Glutamatergic neuron (in vitro differentiated cells): Measurements from ENCODE around the gene HSPA8. TPM values are rescaled to one million over a fixed set of nuclear protein-coding genes. Genes with fewer than 3 reads are reported as not detected.
"Not testable (repeated sequence)": the region's sequence is repeated elsewhere in the genome, so short reads cannot be mapped to it uniquely, and the experiment has no call there.

Experiments
- DNase-seq: peaks from one replicate; pipeline ENCODE4 v3.0.0; 2022
- H3K27ac Mint-ChIP-seq: one replicate; pipeline ENCODE4 v1.8.0; 2020; ENCODE audit warnings: mild to moderate bottlenecking, mixed read lengths, inconsistent platforms; ENCODE audit not compliant: unreplicated experiment
- H3K27me3 Mint-ChIP-seq: one replicate; pipeline ENCODE4 v1.8.0; 2020; ENCODE audit warnings: mild to moderate bottlenecking, moderate library complexity, mixed read lengths, inconsistent platforms; ENCODE audit not compliant: unreplicated experiment
- H3K36me3 Mint-ChIP-seq: one replicate; pipeline ENCODE4 v1.8.0; 2020; ENCODE audit warnings: mild to moderate bottlenecking, mixed read lengths, inconsistent platforms; ENCODE audit not compliant: unreplicated experiment
- H3K4me1 Mint-ChIP-seq: one replicate; pipeline ENCODE4 v1.8.0; 2020; ENCODE audit warnings: mild to moderate bottlenecking, low read depth, mixed read lengths, inconsistent platforms; ENCODE audit not compliant: unreplicated experiment
- H3K4me3 Mint-ChIP-seq: one replicate; pipeline ENCODE4 v1.8.0; 2020; ENCODE audit warnings: mild to moderate bottlenecking, mixed read lengths, inconsistent platforms; ENCODE audit not compliant: unreplicated experiment
- H3K9me3 Mint-ChIP-seq: one replicate; pipeline ENCODE4 v1.8.0; 2020; ENCODE audit warnings: mild to moderate bottlenecking, moderate library complexity, mixed read lengths, inconsistent platforms; ENCODE audit not compliant: unreplicated experiment
- CTCF ChIP-seq: fragments of 200-600 bp; sonication (generic); IDR thresholded peaks from one replicate; pipeline ENCODE4 v1.5.0; 2021; ENCODE audit not compliant: partially characterized antibody, unreplicated experiment
- total RNA-seq: library from RNA; stranded (reverse); fragmentation: NEBNext Ultra II Directional; extraction: Animal tissue kit (Norgen Biotek cat#: 25700); gene quantifications from one replicate; pipeline ENCODE4 v1.2.1, GENCODE V29; 2021; ENCODE audit not compliant: unreplicated experiment

The HSPA8 gene
- total RNA-seq, 1 donor from 2014 or later = 1,228 TPM

- Mint-ChIP-seq H3K36me3 (peaks cover 6% of the 10 kb centered on the region), H3K9me3 (peaks cover 8% of the 10 kb centered on the region), H3K27me3 (peaks cover 5% of the 10 kb centered on the region), H3K4me1 (peaks cover 29% of the 10 kb centered on the region), H3K4me3 (peak overlapping the region; percentile 96), H3K27ac (peak overlapping the region; percentile 99)
- DNase-seq = no peak
- no peak for TF ChIP-seq CTCF
Observed at GRCh38 chr11:123063826-123064657, 2.1 kb upstream of the HSPA8 start.

GRCh38 chr11:123062892-123063825, 1.2 kb upstream of the HSPA8 start:
- Mint-ChIP-seq H3K36me3 (peaks cover 6% of the 10 kb centered on the region), H3K27me3 (peaks cover 5% of the 10 kb centered on the region), H3K27ac (peak overlapping the region; percentile 99), H3K9me3 (peaks cover 8% of the 10 kb centered on the region), H3K4me3 (peak overlapping the region; percentile 96), H3K4me1 (peaks cover 37% of the 10 kb centered on the region)
- TF ChIP-seq CTCF = no peak
- peak; percentile 28 for DNase-seq

GRCh38 chr11:123062158-123062891, 389 bp upstream of the HSPA8 start:
- Mint-ChIP-seq H3K27me3 (peaks cover 5% of the 10 kb centered on the region), H3K4me3 (peak overlapping the region; percentile 96), H3K9me3 (peaks cover 8% of the 10 kb centered on the region), H3K4me1 (peaks cover 37% of the 10 kb centered on the region), H3K36me3 (peaks cover 6% of the 10 kb centered on the region), H3K27ac (peak overlapping the region; percentile 99)
- TF ChIP-seq CTCF = no peak
- DNase-seq = peak; percentile 98

- H3K9me3 Mint-ChIP-seq = peaks cover 8% of the 10 kb centered on the region
- peaks cover 35% of the 10 kb centered on the region for H3K4me1 Mint-ChIP-seq
- DNase-seq = no peak
- peaks cover 6% of the 10 kb centered on the region for H3K36me3 Mint-ChIP-seq
- peaks cover 5% of the 10 kb centered on the region for H3K27me3 Mint-ChIP-seq
- peak overlapping the region; percentile 72 for H3K27ac Mint-ChIP-seq
- no peak for TF ChIP-seq CTCF
- H3K4me3 Mint-ChIP-seq = peak overlapping the region; percentile 96
Observed at GRCh38 chr11:123060277-123061000, 1.5 kb downstream of the HSPA8 start.

- not testable (repeated sequence) for H3K36me3 Mint-ChIP-seq, H3K9me3 Mint-ChIP-seq, DNase-seq, H3K27me3 Mint-ChIP-seq
- H3K4me3 Mint-ChIP-seq = peak overlapping the region; percentile 96
- peaks cover 32% of the 10 kb centered on the region for H3K4me1 Mint-ChIP-seq
- H3K27ac Mint-ChIP-seq = peak overlapping the region; percentile 55
Observed at GRCh38 chr11:123059041-123059920, 2.7 kb downstream of the HSPA8 start.
